ENCODE measurements around the gene PRL.

PRL gene

GRCh38 chr6:22251348-22251747, 45.5 kb downstream of the PRL start:
- ChIA-PET POLR2A (no interaction called here), CTCF (no interaction called here)
- TF ChIP-seq CTBP1 (IDR thresholded peaks at IDR 0.05; ENCODE audit: borderline replicate concordance) (no peak), ARNT (IDR thresholded peaks at IDR 0.05) (no peak), FOXA1 (IDR thresholded peaks at IDR 0.05) (no peak), TARDBP (IDR thresholded peaks at IDR 0.05) (no peak), HDGF (IDR thresholded peaks at IDR 0.05; ENCODE audit: borderline replicate concordance) (no peak), LEF1 (IDR thresholded peaks at IDR 0.05; ENCODE audit: borderline replicate concordance) (no peak), PKNOX1 (IDR thresholded peaks at IDR 0.05) (no peak)
- DNase-seq (ENCODE audit: extremely low spot score), result no peak

GRCh38 chr6:22250486-22250885, 46.4 kb downstream of the PRL start:
- POLR2A ChIA-PET, result no interaction called here
- DNase-seq (ENCODE audit: extremely low spot score), result peak; percentile 15
- TF ChIP-seq LEF1 (IDR thresholded peaks at IDR 0.05; ENCODE audit: borderline replicate concordance) (no peak), L3MBTL2 (conservative IDR thresholded peaks at IDR 0.05) (no peak), CTBP1 (IDR thresholded peaks at IDR 0.05; ENCODE audit: borderline replicate concordance) (no peak), SUZ12 (IDR thresholded peaks at IDR 0.05) (no peak), PKNOX1 (IDR thresholded peaks at IDR 0.05) (no peak), HDGF (IDR thresholded peaks at IDR 0.05; ENCODE audit: borderline replicate concordance) (no peak)
- CTCF ChIA-PET, result interaction anchor here (0.6 kb wide), 1 partner anchor 657 kb away, joined by 4 read pairs; the partner anchor contains the start of gene SOX4

DNA sequence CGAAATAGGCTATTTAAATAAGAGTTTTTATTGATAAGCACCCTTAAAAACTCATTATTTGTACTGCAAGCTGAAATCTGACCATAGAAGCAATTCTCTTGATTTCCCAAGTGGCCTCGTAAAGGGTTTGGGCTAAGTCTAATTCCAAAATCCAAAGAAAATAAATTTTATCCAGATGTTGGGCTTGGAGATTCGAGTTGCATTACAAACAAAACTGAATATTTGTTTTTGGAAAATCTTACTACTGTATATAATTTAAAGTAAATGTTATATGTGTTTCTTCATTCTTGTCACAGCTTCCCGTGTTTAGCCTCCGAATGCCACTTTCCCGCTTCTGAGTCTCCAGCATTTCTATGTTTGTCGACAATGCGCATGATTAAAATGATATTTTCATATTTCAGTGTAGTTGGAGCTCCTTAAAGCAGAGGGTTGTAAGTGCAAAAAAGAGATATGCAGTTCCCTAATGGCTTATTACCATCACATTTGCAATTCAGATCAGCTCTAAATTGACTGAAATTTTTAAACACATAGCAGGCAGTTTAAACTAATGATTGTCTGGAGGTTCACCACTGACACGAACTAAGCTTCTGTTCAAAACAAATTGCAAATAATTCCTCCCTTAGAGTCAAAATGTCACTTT, 47.0 kb downstream of the PRL start:
- ChIA-PET POLR2A (no interaction called here), CTCF (no interaction called here)
- DNase-seq (ENCODE audit: extremely low spot score), result no peak
- no peak for TF ChIP-seq FOXK2 (IDR thresholded peaks at IDR 0.05)
- TF ChIP-seq ZNF384 (IDR thresholded peaks at IDR 0.05), result no peak
- no peak for TF ChIP-seq L3MBTL2 (conservative IDR thresholded peaks at IDR 0.05)
- TF ChIP-seq FOXA1 (IDR thresholded peaks at IDR 0.05), result no peak
- no peak for TF ChIP-seq FOXM1 (IDR thresholded peaks at IDR 0.05; ENCODE audit: borderline replicate concordance)
- no peak for TF ChIP-seq LEF1 (IDR thresholded peaks at IDR 0.05; ENCODE audit: borderline replicate concordance)
- no peak for TF ChIP-seq SUZ12 (IDR thresholded peaks at IDR 0.05)
- no peak for TF ChIP-seq ELF4 (IDR thresholded peaks at IDR 0.05)

DNA sequence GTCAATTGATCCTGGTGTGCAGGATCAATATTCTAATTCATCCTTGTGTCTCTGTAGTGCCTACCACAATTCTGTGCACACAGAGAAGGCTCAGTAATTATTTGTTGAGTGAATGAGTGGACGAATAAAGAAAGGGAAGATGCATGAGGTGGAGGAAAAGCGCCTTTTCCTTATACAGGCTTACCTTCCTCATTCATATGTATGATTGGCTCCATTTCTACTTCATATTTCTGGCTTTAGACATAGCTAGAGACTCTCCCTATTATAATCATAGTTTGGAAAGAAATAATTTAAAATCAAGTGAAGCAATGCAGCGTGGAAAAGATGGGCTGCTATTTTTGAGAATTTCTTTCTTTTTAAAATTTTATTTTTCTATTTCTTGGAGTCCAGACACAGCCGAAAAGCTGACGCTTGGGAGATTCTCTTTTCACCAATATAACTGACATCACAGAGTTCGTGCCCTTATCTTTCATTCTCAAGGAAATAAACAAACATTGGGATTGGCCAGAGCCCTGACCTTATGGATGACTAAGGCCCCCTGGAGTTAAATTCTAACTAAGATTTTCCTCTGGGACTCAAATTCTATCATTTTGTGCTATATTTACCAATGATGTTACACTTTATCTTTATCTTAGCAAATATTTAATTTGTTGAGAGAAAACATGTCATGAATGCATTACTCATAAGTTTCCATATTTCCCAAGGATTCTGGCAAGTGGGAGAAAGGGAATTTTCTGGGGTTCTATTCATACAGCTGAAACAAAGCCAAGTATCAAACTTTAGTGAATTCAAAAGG, 48.1 kb downstream of the PRL start:
- CTCF ChIA-PET, result interaction anchor here (0.6 kb wide), 1 partner anchor 761 kb away, joined by 3 read pairs; no protein-coding TSS in a partner anchor
- TF ChIP-seq CTBP1 (IDR thresholded peaks at IDR 0.05; ENCODE audit: borderline replicate concordance) (no peak), ARNT (IDR thresholded peaks at IDR 0.05) (no peak), PKNOX1 (IDR thresholded peaks at IDR 0.05) (no peak), NFRKB (IDR thresholded peaks at IDR 0.05) (no peak), HDGF (IDR thresholded peaks at IDR 0.05; ENCODE audit: borderline replicate concordance) (no peak), ZNF384 (IDR thresholded peaks at IDR 0.05) (no peak), L3MBTL2 (conservative IDR thresholded peaks at IDR 0.05) (no peak), LEF1 (IDR thresholded peaks at IDR 0.05; ENCODE audit: borderline replicate concordance) (no peak), BHLHE40 (IDR thresholded peaks at IDR 0.05; ENCODE audit: borderline replicate concordance) (no peak), TARDBP (IDR thresholded peaks at IDR 0.05) (no peak), SP1 (IDR thresholded peaks at IDR 0.05) (no peak), FOXA1 (IDR thresholded peaks at IDR 0.05) (no peak), SUZ12 (IDR thresholded peaks at IDR 0.05) (no peak), FOXK2 (IDR thresholded peaks at IDR 0.05) (no peak), ELF4 (IDR thresholded peaks at IDR 0.05) (no peak), FOXM1 (IDR thresholded peaks at IDR 0.05; ENCODE audit: borderline replicate concordance) (no peak)
- POLR2A ChIA-PET, result no interaction called here
- no peak for DNase-seq (ENCODE audit: extremely low spot score)

- CTCF ChIA-PET, result interaction anchor here (0.5 kb wide), 1 partner anchor 18 kb away, joined by 3 read pairs; no protein-coding TSS in a partner anchor
- DNase-seq (ENCODE audit: extremely low spot score), result no peak
- TF ChIP-seq ZNF384 (IDR thresholded peaks at IDR 0.05) (no peak), SUZ12 (IDR thresholded peaks at IDR 0.05) (no peak)
- POLR2A ChIA-PET, result no interaction called here
Measured at GRCh38 chr6:22247916-22248482, 48.8 kb downstream of the PRL start.

GRCh38 chr6:22240025-22240424, 56.8 kb downstream of the PRL start:
- ChIA-PET POLR2A (no interaction called here), CTCF (no interaction called here)
- TF ChIP-seq FOXA1 (IDR thresholded peaks at IDR 0.05) (no peak), FOXM1 (IDR thresholded peaks at IDR 0.05; ENCODE audit: borderline replicate concordance) (no peak), CTBP1 (IDR thresholded peaks at IDR 0.05; ENCODE audit: borderline replicate concordance) (no peak), L3MBTL2 (conservative IDR thresholded peaks at IDR 0.05) (no peak)
- no peak for DNase-seq (ENCODE audit: extremely low spot score)
